ENCODE measurements around the gene JUP. TPM values are rescaled to one million over a fixed set of nuclear protein-coding genes. Genes with fewer than 3 reads are reported as not detected.

The JUP gene
- total and polyA plus RNA-seq, 2 of the 13 experiments (the other 11 are each of a cell fraction or from before 2014, with no cell fraction given), result 12.1 to 20.6 TPM

DNA sequence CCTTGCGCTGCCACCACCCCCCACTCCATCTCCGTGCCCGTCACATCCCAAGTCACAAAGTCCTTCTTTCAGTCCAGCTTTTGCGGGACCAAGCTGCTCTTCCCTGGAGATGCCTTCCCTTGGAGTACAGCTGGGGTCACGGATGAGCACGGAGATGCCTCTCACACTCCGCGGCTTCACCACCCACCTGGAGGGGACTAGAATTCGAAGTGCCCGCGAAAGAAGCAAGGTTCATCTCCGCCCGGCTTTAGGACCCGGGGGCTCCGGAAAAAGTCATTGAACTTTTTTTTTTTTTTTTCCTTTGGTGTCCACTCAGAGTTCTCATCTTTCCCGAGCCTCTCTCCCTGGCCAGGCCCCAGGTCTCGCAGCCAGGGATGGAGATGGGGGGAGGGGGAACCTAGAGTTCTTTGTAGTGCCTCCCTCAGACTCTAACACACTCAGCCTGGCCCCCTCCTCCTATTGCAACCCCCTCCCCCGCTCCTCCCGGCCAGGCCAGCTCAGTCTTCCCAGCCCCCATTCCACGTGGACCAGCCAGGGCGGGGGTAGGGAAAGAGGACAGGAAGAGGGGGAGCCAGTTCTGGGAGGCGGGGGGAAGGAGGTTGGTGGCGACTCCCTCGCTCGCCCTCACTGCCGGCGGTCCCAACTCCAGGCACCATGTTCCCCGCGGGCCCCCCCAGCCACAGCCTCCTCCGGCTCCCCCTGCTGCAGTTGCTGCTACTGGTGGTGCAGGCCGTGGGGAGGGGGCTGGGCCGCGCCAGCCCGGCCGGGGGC is 26.1 kb upstream of the JUP start, which contains the start of gene FKBP10 (continued):
- TF ChIP-seq, protein P1, sequence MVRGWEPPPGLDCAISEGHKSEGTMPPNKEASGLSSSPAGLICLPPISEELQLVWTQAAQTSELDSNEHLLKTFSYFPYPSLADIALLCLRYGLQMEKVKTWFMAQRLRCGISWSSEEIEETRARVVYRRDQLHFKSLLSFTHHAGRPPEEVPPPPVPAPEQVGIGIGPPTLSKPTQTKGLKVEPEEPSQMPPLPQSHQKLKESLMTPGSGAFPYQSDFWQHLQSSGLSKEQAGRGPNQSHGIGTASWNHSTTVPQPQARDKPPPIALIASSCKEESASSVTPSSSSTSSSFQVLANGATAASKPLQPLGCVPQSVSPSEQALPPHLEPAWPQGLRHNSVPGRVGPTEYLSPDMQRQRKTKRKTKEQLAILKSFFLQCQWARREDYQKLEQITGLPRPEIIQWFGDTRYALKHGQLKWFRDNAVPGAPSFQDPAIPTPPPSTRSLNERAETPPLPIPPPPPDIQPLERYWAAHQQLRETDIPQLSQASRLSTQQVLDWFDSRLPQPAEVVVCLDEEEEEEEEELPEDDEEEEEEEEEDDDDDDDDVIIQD (CRISPR knock-in tag; IDR thresholded peaks at IDR 0.05; ENCODE audit: low read depth), result no peak
- TF ChIP-seq KLF13 (CRISPR knock-in tag; IDR thresholded peaks at IDR 0.05), result no peak
- TF ChIP-seq SMAD3 (CRISPR knock-in tag; IDR thresholded peaks at IDR 0.05), result 0 out of 2 replicates have a peak, but pooled peaks have one; percentile 27
- TF ChIP-seq ZNF317 (CRISPR knock-in tag; IDR thresholded peaks at IDR 0.05), result peak; percentile 64
- TF ChIP-seq, protein P2, sequence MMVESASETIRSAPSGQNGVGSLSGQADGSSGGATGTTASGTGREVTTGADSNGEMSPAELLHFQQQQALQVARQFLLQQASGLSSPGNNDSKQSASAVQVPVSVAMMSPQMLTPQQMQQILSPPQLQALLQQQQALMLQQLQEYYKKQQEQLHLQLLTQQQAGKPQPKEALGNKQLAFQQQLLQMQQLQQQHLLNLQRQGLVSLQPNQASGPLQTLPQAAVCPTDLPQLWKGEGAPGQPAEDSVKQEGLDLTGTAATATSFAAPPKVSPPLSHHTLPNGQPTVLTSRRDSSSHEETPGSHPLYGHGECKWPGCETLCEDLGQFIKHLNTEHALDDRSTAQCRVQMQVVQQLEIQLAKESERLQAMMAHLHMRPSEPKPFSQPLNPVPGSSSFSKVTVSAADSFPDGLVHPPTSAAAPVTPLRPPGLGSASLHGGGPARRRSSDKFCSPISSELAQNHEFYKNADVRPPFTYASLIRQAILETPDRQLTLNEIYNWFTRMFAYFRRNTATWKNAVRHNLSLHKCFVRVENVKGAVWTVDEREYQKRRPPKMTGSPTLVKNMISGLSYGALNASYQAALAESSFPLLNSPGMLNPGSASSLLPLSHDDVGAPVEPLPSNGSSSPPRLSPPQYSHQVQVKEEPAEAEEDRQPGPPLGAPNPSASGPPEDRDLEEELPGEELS (CRISPR knock-in tag; IDR thresholded peaks at IDR 0.05), result no peak
- TF ChIP-seq RFX3 (CRISPR knock-in tag; IDR thresholded peaks at IDR 0.05), result no peak
- TF ChIP-seq, protein P3, sequence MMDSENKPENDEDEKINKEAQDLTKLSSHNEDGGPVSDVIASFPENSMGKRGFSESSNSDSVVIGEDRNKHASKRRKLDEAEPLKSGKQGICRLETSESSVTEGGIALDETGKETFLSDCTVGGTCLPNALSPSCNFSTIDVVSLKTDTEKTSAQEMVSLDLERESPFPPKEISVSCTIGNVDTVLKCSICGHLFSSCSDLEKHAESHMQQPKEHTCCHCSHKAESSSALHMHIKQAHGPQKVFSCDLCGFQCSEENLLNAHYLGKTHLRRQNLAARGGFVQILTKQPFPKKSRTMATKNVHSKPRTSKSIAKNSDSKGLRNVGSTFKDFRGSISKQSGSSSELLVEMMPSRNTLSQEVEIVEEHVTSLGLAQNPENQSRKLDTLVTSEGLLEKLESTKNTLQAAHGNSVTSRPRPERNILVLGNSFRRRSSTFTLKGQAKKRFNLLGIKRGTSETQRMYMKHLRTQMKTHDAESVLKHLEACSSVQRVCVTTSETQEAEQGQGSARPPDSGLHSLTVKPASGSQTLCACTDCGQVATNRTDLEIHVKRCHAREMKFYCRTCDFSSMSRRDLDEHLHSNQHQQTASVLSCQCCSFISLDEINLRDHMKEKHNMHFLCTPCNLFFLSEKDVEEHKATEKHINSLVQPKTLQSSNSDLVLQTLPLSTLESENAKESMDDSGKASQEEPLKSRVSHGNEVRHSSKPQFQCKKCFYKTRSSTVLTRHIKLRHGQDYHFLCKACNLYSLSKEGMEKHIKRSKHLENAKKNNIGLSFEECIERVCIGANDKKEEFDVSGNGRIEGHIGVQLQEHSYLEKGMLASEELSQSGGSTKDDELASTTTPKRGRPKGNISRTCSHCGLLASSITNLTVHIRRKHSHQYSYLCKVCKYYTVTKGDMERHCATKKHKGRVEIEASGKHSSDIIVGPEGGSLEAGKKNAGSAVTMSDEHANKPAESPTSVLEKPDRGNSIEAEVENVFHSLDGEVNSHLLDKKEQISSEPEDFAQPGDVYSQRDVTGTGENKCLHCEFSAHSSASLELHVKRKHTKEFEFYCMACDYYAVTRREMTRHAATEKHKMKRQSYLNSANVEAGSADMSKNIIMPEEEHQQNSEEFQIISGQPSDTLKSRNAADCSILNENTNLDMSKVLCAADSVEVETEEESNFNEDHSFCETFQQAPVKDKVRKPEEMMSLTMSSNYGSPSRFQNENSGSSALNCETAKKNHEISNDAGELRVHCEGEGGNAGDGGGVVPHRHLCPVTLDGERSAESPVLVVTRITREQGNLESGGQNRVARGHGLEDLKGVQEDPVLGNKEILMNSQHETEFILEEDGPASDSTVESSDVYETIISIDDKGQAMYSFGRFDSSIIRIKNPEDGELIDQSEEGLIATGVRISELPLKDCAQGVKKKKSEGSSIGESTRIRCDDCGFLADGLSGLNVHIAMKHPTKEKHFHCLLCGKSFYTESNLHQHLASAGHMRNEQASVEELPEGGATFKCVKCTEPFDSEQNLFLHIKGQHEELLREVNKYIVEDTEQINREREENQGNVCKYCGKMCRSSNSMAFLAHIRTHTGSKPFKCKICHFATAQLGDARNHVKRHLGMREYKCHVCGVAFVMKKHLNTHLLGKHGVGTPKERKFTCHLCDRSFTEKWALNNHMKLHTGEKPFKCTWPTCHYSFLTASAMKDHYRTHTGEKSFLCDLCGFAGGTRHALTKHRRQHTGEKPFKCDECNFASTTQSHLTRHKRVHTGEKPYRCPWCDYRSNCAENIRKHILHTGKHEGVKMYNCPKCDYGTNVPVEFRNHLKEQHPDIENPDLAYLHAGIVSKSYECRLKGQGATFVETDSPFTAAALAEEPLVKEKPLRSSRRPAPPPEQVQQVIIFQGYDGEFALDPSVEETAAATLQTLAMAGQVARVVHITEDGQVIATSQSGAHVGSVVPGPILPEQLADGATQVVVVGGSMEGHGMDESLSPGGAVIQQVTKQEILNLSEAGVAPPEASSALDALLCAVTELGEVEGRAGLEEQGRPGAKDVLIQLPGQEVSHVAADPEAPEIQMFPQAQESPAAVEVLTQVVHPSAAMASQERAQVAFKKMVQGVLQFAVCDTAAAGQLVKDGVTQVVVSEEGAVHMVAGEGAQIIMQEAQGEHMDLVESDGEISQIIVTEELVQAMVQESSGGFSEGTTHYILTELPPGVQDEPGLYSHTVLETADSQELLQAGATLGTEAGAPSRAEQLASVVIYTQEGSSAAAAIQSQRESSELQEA (CRISPR knock-in tag; IDR thresholded peaks at IDR 0.05; ENCODE audit: not compliant biosample characterization), result peak; percentile 9
- TF ChIP-seq, protein P4, sequence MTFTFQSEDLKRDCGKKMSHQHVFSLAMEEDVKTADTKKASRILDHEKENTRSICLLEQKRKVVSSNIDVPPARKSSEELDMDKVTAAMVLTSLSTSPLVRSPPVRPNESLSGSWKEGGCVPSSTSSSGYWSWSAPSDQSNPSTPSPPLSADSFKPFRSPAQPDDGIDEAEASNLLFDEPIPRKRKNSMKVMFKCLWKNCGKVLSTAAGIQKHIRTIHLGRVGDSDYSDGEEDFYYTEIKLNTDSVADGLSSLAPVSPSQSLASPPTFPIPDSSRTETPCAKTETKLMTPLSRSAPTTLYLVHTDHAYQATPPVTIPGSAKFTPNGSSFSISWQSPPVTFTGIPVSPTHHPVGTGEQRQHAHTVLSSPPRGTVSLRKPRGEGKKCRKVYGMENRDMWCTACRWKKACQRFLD (CRISPR knock-in tag; IDR thresholded peaks at IDR 0.05; ENCODE audit: borderline replicate concordance), result peak; percentile 15; the same call in 1 of the 2 replicates
- TF ChIP-seq HNRNPK (IDR thresholded peaks at IDR 0.05; ENCODE audit: low read depth, low read length, poor library complexity, severe bottlenecking), result peak; percentile 76
- peak; percentile 78; the same call in 1 of the 2 replicates for TF ChIP-seq KDM5A (IDR thresholded peaks at IDR 0.05; ENCODE audit: borderline replicate concordance, low read length)
- TF ChIP-seq, protein P5, sequence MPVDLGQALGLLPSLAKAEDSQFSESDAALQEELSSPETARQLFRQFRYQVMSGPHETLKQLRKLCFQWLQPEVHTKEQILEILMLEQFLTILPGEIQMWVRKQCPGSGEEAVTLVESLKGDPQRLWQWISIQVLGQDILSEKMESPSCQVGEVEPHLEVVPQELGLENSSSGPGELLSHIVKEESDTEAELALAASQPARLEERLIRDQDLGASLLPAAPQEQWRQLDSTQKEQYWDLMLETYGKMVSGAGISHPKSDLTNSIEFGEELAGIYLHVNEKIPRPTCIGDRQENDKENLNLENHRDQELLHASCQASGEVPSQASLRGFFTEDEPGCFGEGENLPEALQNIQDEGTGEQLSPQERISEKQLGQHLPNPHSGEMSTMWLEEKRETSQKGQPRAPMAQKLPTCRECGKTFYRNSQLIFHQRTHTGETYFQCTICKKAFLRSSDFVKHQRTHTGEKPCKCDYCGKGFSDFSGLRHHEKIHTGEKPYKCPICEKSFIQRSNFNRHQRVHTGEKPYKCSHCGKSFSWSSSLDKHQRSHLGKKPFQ (CRISPR knock-in tag; IDR thresholded peaks at IDR 0.05; ENCODE audit: insufficient replicate concordance), result peak; percentile 52
- no peak for TF ChIP-seq NONO (IDR thresholded peaks at IDR 0.05)
- TF ChIP-seq NONO (CRISPR knock-in tag; conservative IDR thresholded peaks at IDR 0.05), result peak; percentile 78
